Fibroblast of the aortic adventitia (primary cell): ENCODE data around the gene SIAH3. TPM values are rescaled to one million over a fixed set of nuclear protein-coding genes. Genes with fewer than 3 reads are reported as not detected.

Source experiments
- DNase-seq: peaks from one replicate; pipeline ENCODE4 v3.0.0-alpha.2; 2010; ENCODE audit warnings: low read depth
- H3K4me3 ChIP-seq: 2 replicates; pipeline ENCODE4 v1.5.1; 2011; ENCODE audit warnings: low read depth, mild to moderate bottlenecking, control low read depth, low read length, moderate library complexity
- total RNA-seq: library from RNA; depleted of rRNA; stranded (reverse); fragments of >200 nt; gene quantifications from 2 replicates; pipeline ENCODE4 v1.2.3, GENCODE V29; 2012; ENCODE audit warnings: low replicate concordance
- TF ChIP-seq, protein P1 (sequence below): IDR thresholded peaks from 2 replicates; pipeline ENCODE4 v1.5.1; 2011; ENCODE audit warnings: mild to moderate bottlenecking, low read length, control low read depth, inconsistent platforms; ENCODE audit not compliant: insufficient read depth

SIAH3 gene
- total RNA-seq, 1 donor: not detected

- TF ChIP-seq, protein P1, sequence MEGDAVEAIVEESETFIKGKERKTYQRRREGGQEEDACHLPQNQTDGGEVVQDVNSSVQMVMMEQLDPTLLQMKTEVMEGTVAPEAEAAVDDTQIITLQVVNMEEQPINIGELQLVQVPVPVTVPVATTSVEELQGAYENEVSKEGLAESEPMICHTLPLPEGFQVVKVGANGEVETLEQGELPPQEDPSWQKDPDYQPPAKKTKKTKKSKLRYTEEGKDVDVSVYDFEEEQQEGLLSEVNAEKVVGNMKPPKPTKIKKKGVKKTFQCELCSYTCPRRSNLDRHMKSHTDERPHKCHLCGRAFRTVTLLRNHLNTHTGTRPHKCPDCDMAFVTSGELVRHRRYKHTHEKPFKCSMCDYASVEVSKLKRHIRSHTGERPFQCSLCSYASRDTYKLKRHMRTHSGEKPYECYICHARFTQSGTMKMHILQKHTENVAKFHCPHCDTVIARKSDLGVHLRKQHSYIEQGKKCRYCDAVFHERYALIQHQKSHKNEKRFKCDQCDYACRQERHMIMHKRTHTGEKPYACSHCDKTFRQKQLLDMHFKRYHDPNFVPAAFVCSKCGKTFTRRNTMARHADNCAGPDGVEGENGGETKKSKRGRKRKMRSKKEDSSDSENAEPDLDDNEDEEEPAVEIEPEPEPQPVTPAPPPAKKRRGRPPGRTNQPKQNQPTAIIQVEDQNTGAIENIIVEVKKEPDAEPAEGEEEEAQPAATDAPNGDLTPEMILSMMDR: no peak
- DNase-seq: no peak
- no peak overlapping the region for H3K4me3 ChIP-seq
Measured at GRCh38 chr13:45816427-45816826, 35.1 kb downstream of the SIAH3 start.

DNA sequence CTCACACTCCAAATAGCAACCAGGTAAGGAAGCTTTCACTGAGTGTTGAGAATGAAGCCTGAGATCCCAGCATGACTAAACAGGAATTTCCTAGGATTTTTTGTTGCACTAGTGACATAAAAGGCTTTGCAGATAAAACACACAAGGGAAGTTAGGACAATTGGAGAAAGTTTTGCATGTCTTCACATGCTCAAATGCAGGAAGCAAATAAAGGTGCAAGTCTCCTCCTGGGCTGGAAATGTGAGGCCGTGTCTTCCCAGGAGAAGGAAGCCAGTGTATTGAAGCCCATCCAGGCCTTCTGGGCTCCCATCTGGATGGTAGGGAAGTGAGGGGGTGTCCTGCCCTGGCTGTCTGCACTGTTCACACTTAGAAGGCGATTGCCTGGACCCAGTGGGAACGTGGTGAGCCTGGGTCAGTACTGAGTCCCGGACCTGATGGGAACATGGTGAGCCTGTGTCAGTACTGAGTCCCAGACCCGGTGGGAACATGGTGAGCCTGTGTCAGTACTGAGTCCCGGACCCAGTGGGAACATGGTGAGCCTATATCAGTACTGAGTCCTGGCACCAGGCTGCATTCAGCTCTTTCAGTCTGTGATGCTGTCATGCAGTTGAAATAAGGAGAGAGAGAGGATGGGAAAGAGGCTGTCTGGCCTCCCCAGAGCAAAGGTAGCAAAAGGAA lies 38.7 kb downstream of the SIAH3 start:
- H3K4me3 ChIP-seq: no peak overlapping the region
- no peak for DNase-seq
- TF ChIP-seq, protein P1: no peak

- DNase-seq: no peak
- no peak overlapping the region for H3K4me3 ChIP-seq
- TF ChIP-seq, protein P1: no peak
Measured at GRCh38 chr13:45811891-45812694, 39.5 kb downstream of the SIAH3 start.

GRCh38 chr13:45809801-45810394 lies 41.7 kb downstream of the SIAH3 start:
- TF ChIP-seq, protein P1: no peak
- H3K4me3 ChIP-seq: no peak overlapping the region
- no peak for DNase-seq

DNA sequence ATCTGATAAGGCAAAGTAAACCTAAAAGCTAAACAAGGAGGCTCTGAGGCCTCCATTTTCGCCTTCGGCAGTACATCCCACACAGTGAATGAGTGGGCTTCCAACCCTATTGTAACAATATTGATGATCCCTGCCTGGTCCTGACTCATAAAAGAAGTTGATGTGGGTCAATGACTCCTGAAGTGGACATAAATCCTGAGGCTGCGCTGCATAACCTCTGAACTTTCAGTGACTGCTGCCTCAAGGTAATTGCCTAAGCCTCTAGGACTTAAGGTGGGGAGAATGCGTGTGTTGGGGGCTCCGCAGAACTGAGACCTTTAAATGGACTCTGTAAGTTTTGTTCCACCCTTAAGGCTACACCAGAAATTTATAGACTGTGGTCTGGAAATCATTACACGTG lies 42.6 kb downstream of the SIAH3 start:
- TF ChIP-seq, protein P1: no peak
- DNase-seq: no peak
- H3K4me3 ChIP-seq: no peak overlapping the region

DNA sequence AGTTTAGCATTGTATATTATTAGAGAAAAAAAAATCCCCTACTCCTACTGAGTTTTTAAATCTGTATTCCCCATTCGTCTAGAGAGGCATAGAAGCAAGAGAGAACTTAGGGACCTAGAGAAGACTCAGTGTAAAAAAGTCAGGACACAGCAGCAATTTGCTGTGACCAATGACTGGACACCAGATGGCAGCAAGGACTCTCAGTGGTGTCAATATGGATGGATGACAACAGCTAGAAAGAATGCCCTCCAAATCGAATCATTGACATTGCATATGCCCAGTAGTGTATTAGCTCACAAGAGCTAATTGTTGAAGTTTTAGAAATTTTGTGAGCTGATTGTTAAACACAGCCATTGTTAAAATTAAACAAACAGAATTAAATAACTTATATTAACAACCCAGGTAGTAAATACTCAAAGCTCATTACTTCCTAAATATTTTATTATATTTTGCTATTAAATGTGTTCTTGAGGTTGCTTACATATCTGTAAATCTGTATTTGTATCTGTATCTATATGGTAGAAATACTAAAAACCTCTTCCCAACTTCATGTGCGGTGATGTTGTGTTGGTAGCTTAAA lies 43.9 kb downstream of the SIAH3 start:
- TF ChIP-seq, protein P1: peak; percentile 41
- peak; percentile 46 for DNase-seq
- no peak overlapping the region for H3K4me3 ChIP-seq
